Measurements from ENCODE around the gene CEBPZ. TPM values are rescaled to one million over a fixed set of nuclear protein-coding genes. Genes with fewer than 3 reads are reported as not detected.

Gene CEBPZ
- total and polyA plus RNA-seq, 2 of the 13 experiments (the other 11 are each of a cell fraction or from before 2014, with no cell fraction given), result 14.4 to 117 TPM

GRCh38 chr2:37219046-37219445 is 12.3 kb downstream of the CEBPZ start:
- Histone ChIP-seq H3K4me3 (replicated peaks in 1 of 3; ENCODE audit: insufficient read depth in 1 of 3, low read depth in 2 of 3, low read length in 3 of 3) (no peak overlapping the region), H3K27ac (ENCODE audit: extremely low read length, insufficient read depth, low read length) (no peak overlapping the region), H3K27me3 (ENCODE audit: control insufficient read depth in 1 of 2, insufficient read depth in 2 of 2, low read length in 2 of 2) (no peaks in the 10 kb centered on the region), H2AFZ (ENCODE audit: low read length) (no peak overlapping the region), H3K9me3 (ENCODE audit: low read length) (no peaks in the 10 kb centered on the region), H4K20me1 (ENCODE audit: insufficient read depth, low read length) (0 out of 2 replicates have a peak, but pooled peaks cover 3% of the 10 kb centered on the region), H3K9ac (ENCODE audit: insufficient read depth, low read depth, low read length) (no peak overlapping the region), H3K79me2 (ENCODE audit: insufficient read depth, low read length) (peaks cover 6% of the 10 kb centered on the region), H3K4me2 (ENCODE audit: low read depth, low read length) (no peak overlapping the region), H3K36me3 (replicated peaks in 1 of 2; ENCODE audit: control insufficient read depth in 1 of 2, insufficient read depth in 2 of 2, low read length in 2 of 2) (peaks cover 23 to 79% of the 10 kb centered on the region in 2 experiments), H3K4me1 (ENCODE audit: insufficient read depth, low read length) (0 out of 2 replicates have a peak, but pooled peaks cover 2% of the 10 kb centered on the region)
- WGBS (ENCODE audit: low lambda C conversion rate), result over 99% methylated on average over 4 of the region's 4 CpGs
- POLR2A ChIA-PET, result interaction anchor here (1.2 kb wide), 1 partner anchor 12 kb away, joined by 8 read pairs; the partner anchor contains the start of genes CEBPZ and NDUFAF7
- no peak for ATAC-seq
- no peak for FAIRE-seq
- in situ Hi-C loops (cut with HindIII; ENCODE audit: extremely low pct_ligation_motif_present, low pct_unique_long_range_greater_than_20kb), result no loop called here
- TF ChIP-seq KLF9 (CRISPR knock-in tag; IDR thresholded peaks at IDR 0.05; ENCODE audit: low read depth) (no peak), ZNF17 (CRISPR knock-in tag; IDR thresholded peaks at IDR 0.05) (no peak), SP5 (CRISPR knock-in tag; IDR thresholded peaks at IDR 0.05; ENCODE audit: borderline replicate concordance, low read depth) (no peak), ZNF572 (CRISPR knock-in tag; IDR thresholded peaks at IDR 0.05) (no peak), ZBTB2 (CRISPR knock-in tag; IDR thresholded peaks at IDR 0.05; ENCODE audit: low read depth) (no peak), WIZ (CRISPR knock-in tag; IDR thresholded peaks at IDR 0.05) (no peak), FOXP4 (CRISPR knock-in tag; IDR thresholded peaks at IDR 0.05) (no peak), MAFK (conservative IDR thresholded peaks at IDR 0.05 in 1 of 2, IDR thresholded peaks at IDR 0.05 in 1 of 2; ENCODE audit: low read length in 2 of 2) (no peak), FOXM1 (CRISPR knock-in tag; IDR thresholded peaks at IDR 0.05) (no peak), SAP130 (CRISPR knock-in tag; IDR thresholded peaks at IDR 0.05; ENCODE audit: low read depth) (no peak), ZNF615 (CRISPR knock-in tag; IDR thresholded peaks at IDR 0.05; ENCODE audit: borderline replicate concordance) (no peak), ATF5 (CRISPR knock-in tag; IDR thresholded peaks at IDR 0.05; ENCODE audit: low read depth) (no peak), HOXA9 (CRISPR knock-in tag; IDR thresholded peaks at IDR 0.05; ENCODE audit: borderline replicate concordance) (no peak), KAT7 (CRISPR knock-in tag; IDR thresholded peaks at IDR 0.05; ENCODE audit: borderline replicate concordance) (no peak), NCOR1 (IDR thresholded peaks at IDR 0.05; ENCODE audit: borderline replicate concordance, low read length) (no peak), DRAP1 (CRISPR knock-in tag; IDR thresholded peaks at IDR 0.05) (no peak), DR1 (CRISPR knock-in tag; IDR thresholded peaks at IDR 0.05) (no peak)
- DNase-seq (ENCODE audit: low spot score), result no peak
- CTCF ChIA-PET (ENCODE audit: low intra/inter-chr PET ratio, low total read pairs), result no interaction called here
- intact Hi-C loops (cut with micrococcal nuclease; ENCODE audit: unreplicated experiment), result no loop called here
- BruUV-seq (replicated peaks), result no TSS peak
